ENCODE measurements around the gene OR1K1.
"Not testable (repeated sequence)": the region's sequence is repeated elsewhere in the genome, so short reads cannot be mapped to it uniquely, and the experiment has no call there.

The OR1K1 gene

DNA sequence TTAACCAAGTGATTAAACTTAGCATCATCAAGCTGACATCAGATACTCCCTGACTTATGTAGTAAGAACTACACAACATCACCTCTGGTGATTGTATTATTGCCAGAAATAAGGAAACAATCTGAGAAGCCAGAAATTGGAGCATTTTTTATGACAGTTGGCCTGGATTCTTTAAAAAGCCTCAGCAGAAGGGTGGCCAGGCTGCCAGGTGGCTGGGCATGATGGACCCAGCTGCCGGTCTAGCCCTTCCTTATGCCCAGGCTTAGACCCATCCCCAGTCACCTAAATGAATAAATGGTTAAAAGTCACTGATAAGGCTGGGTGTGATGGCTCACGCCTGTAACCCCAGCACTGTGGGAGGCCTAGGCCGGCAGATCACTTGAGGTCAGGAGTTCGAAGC, 12.8 kb downstream of the OR1K1 start:
- DNase-seq (ENCODE audit: low read depth) = no peak

DNA sequence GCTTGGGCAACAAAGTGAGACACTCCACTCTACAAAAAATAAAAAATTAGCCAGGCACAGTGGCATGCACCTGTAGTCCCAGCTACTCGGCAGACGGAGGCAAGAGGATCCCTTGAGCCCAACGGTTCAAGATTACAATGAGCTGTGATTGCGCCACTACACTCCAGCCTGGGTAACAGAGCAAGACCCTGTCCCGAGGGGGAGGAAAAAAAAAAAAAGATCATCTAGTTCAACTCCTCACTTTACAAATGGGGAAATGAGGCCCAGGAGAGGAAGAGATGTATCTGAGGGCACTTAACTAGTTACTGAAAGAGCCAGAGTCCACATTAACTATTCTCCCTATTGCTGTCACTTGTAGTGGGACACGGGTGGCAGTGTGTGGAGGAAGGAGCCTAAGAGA, 14.6 kb downstream of the OR1K1 start:
- DNase-seq (ENCODE audit: low read depth) = no peak

DNA sequence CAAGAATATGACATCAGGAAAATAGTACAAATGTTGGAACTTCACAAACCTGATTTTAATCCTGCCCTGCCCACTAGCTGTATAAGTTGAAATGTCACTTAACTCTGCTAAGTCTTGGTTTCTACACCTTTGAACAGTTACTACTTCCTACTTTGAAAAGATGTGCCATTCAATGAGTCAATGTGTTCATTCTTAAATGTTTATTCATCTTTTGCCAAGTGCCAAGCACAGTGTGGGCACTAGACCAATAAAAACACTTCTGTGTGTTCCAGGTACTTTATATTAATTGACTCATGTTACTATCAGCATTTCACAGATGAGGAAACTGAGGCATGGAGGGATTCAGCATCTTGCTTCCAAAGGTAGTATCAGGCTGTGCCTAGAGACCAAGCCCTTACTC, 15.6 kb downstream of the OR1K1 start:
- no peak for DNase-seq (ENCODE audit: low read depth)

DNA sequence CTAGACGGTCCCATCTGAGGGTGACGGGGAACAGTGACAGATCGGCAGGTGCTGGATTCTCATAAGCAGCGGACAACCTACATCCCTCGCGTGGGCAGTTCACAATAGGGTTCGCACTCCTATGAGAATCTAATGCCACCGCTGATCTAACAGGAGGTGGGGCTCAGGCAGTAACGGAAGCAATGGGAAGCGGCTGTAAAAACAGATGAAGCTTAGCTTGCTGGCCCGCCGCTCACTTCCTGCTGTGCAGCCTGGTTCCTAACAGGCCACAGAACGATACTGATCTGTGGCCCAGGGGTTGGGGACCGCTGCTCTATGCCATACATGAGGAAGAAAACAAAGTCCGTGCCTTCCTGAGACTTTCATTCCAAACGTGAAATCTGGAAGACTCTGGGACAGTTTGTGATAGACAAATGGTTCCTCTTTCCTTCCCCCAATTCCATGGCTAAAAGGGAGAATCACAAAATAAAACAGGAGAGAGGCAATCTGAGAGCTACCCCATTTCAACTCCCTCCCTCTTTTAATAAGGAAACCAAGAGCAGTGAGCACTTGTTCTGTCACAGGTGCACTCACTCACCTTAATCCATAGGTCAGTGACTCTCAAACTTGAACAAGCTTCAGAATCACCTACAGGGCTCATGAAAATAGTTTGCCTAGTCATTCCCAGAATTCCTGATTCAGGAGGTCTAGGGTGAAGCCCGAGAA, 16.4 kb downstream of the OR1K1 start:
- peak; percentile 20 for DNase-seq (ENCODE audit: low read depth)

DNA sequence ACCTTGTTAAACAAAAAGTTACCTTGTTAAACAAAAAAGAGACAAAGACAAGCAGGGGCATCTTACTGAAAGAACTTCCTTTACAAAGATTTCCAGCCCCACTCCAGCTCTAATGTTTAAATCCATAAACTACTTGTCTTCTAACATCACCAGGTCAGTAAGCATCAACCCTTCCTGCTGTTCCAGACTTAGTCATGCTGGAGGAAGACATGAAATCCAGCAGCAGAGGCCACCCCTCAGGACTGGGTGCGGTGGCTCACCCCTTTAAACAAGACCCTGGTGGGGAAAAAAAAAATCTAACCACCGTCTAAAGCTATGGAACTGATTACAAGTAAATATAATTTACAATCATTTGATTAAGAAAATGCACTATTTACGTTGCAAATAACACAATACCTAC, 19.4 kb downstream of the OR1K1 start:
- no peak for DNase-seq (ENCODE audit: low read depth)

DNA sequence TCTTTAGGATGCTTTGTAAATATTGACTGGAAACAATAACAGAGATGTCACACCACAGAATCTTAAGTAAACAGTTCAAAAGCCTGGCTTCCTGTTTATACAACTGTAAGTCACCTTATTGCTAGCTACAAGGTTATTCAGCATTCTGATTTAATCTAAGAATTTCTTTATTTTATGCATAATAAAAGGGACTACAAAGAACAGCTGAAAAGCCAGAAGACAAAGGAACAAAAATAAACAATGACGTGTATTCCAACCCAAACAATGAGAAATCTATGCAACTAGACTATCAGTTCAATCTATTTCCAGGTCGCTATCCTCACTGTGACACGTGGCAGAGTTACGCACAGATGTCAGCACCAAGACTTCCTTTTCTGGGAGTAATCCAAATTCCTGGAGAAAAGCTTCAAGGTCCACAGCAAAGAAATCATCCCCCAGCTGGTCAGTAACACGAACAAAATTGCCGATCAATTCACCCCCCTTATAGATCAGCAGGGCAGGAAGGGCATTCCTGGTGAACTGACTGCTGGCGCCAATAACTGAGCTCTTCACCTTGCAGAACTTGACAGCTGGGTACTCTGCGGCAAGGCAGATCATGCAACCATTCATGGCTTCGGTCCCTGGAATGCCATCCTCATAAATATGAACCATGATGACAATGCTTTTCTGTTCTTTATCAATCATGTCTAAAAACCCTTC, 20.0 kb downstream of the OR1K1 start:
- DNase-seq (ENCODE audit: low read depth) = no peak

DNA sequence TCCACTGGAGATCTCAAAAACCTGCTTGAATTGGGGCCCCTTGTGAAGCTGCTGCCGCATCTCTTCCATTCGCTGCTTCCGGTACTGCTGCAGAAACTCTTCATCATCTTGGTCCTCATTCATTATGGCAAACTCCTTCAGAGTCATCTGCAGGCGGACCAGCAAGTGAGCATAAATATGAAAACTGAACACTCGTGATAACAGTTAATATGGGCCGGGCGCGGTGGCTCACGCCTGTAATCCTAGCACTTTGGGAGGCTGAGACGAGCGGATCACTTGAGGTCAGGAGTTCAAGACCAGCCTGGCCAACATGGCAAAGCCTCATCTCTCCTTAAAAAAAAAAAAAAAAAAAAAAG, 20.5 kb downstream of the OR1K1 start:
- DNase-seq (ENCODE audit: low read depth) = no peak

DNA sequence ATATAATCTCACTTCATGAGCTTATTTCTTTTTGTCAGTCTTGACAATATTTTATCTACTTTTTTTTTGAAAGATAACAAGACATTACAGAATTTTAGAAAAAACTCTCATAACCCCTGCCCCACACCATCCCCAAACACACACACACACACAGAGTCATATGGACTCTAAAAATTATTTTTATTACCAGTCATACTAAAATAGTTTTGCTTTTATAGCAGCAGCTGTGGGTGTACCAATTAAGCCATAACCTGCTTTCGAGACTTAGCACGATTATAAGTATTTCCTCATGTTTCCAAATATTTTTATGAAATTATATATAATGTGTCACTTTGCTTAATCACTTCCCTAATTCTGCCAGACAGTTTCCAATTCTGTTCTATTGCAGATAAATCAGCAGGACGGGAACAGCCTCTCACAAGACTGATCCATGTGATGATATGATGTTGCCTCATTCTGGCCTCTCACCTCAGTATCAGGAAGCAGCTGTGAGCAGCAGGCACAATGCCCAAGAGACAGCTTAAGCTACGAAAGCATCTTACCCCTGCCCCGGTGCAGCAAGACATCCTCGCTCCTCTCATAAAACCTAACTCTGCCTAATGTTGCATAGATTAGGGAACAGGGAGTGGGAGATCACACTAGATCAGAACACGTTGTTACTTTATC, 21.5 kb downstream of the OR1K1 start:
- DNase-seq (ENCODE audit: low read depth) = no peak

DNA sequence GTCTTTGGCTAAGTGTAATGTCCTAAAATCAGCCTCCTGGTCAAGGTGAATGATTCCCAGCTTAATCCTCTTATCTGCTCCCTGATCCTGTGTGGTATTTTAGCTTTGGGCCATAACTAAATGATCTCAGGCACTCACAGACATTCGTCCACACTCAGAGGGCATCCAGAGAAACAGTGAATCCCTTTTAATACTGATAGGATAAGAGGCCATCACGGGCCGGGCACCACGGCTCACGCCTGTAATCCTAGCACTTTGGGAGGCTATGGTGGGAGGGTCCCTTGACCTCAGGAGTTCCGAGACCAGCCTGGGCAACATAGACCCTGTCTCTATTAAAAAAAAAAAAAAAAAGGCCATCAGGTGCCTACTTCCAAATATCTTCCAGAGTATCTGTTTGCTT, 22.1 kb downstream of the OR1K1 start:
- no peak for DNase-seq (ENCODE audit: low read depth)

DNA sequence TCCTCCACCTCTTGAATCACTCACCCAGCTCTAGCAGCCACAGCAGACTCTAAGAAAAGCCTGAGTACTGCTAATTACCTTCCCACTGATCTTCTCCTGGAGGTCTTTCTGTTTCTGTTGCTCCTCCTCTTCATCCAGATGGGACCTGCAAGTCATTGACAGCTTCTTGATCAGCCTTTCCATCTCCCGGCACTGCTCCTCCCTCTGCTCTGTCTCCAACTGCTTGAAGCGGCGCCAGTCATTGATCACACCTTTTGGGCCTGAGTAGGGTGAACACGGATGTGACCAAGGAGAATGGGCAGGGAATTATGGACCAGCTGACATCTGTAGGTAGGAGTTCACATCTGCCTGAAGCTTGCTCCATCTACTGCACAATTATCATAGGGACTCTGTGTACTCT, 23.0 kb downstream of the OR1K1 start:
- DNase-seq (ENCODE audit: low read depth) = no peak

DNA sequence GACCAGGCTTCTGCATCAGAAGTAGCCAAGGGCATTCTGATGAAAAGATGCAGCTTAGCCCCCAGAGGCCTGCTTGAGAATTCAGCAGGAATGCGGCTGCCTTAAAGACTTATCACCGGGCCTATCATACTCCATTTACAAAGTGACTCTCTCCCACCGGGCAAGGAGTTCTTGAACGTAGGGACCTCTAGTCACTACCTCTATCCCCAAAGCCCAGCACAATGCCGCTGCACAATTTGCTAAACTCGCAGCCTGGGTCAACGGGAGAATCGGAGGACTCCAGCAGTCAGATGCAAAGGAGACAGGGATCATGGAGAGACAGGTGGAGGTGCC, 27.8 kb downstream of the OR1K1 start:
- DNase-seq (ENCODE audit: low read depth) = no peak

DNA sequence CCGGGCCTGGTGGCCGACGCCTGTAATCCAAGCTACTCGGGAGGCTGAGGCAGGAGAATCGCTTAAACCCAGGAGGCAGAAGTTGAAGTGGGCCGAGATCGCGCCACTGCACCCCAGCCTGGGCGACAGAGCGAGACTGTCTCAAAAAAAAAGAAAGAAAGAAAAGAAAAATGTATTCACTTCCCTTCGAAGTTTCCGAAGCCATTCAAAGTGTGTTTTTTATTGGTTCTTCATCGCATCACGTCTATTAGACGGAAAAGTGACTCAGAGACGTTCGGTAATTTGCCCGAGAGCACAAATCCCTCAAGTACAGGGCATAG, 29.0 kb downstream of the OR1K1 start:
- DNase-seq (ENCODE audit: low read depth) = not testable (repeated sequence)

DNA sequence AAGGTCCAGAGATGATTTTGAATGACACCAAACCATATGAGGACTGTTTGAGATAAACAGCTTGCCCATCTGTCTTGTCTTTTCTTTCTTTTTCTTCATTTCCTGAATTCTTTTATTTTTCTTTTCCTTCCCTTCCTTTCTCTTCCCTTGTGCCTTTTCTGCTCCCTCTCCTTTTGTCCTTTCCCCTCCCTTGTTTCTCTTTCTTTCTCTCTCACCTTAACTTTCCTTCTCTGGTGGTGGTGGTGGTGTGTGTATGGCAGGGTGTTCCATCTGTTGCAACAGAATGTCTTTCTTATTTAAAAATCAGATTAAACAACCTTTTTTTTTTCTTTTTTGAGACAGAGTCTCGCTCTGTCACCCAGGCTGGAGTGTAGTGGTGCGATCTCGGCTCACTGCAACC, 32.3 kb downstream of the OR1K1 start:
- DNase-seq (ENCODE audit: low read depth) = no peak

DNA sequence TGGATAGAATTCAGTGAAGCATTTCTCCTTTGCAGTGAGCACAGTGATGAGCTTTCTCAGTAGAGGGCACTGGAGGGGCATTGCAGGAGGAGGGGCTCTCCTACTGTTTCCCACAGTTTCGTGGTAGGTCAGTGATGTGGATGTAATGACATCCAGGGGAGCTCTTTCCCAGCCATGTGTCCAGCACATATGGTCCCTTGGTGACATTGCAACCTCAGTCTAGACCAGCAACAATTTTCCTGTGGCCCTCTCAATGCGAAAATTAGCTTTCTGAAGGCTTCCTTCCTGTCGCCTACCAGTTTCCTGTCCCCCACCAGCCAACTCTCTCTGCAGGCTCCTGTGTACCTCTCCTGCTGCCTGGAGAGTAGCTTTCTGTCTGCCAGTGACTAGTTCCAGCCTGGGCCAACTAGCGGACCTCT, 35.4 kb downstream of the OR1K1 start:
- DNase-seq (ENCODE audit: low read depth) = no peak

DNA sequence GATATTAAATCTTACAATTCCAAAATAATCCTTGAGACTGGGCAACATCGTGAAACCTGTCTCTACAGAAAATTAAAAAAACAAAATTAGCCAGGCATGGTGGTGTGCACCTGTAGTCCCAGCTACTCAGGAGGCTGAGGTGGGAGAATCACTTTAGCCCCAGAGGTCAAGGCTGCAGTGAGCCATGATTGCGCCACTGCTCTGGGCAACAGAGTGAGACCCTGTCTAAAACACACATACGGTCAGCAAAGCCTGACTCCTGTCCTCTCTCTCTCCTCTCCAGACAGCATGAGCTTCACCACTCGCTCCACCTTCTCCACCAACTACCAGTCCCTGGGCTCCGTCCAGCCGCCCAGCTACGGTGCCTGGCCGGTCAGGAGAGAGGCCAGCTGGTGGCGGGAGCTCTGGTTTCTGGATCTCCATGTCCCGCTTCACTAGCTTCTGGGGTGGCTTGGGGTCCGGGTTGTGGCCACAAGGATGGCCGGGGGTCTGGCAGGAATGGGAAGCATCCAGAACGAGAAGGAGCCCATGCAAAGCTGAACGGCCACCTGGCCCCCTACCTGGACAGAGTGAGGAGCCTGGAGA, 37.4 kb downstream of the OR1K1 start:
- no peak for DNase-seq (ENCODE audit: low read depth)

DNA sequence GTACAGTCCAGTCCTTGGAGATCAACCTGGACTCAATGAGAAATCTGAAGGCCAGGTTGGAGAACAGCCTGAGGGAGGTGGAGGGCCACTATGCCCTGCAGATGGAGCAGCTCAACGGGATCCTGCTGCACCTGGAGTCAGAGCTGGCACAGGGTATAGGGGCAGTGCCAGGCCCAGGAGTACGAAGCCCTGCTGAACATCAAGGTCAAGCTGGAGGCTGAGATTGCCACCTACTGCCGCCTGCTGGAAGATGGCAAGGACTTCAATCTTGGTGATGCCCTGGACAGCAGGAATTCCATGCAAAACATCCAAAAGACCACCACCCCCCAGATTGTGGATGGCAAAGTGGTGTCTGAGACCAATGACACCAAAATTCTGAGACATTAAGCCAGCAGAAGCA, 38.5 kb downstream of the OR1K1 start:
- DNase-seq (ENCODE audit: low read depth) = not testable (repeated sequence)

DNA sequence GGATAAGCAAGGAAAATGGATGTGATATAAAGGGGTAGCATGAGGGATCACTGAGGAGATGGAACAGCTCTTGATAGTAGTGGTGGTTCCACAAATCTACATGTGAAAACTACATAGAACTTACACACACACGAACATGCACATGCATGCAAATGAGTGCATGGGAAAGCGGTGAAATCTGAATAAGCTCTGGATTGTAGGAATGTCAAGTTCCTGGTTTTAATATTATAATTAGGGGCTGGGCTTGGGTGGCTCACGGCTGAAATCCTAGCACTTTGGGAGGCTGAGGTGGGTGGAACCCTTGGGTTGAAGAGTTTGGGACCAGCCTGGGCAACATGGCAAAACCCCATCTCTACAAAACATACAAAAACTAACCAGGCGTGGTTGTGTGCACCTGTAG, 41.6 kb downstream of the OR1K1 start:
- DNase-seq (ENCODE audit: low read depth) = no peak

DNA sequence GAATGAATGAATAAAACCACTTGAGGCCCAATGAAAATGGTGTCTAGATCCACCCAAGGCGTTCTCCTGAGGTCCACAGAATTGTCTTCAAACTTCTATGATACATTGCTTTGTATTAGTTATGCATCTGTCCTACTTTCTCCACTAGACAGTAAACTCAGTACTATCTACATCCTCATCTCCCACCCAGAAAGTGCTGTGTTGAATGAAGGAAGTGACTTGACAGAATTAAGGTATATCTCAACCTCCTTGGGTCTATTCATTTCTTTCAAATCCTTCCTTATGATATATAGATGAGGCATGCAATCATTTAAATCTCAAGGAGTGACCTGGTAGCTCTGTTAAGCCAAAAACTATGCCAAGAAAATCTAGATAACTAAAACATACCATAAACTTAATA, 44.2 kb downstream of the OR1K1 start:
- no peak for DNase-seq (ENCODE audit: low read depth)

DNA sequence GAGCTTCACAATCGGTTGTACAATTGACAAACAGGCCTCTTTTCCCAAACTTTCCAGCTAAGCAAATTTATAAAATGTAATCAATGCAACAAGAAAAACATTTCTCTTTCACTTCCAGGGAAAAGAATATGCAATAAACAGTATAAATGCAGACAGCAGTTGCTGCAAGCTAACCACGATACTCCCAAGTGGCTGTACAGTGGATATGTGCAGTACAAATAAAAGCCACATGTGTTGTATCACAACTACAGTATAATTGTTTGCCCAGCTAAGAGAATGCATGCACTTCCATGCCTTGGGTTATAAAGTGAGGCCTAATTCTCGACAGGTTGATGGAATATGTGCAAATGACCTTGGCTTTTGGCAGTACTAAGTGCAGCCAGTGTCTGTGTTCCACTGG, 45.2 kb downstream of the OR1K1 start:
- DNase-seq (ENCODE audit: low read depth) = no peak

DNA sequence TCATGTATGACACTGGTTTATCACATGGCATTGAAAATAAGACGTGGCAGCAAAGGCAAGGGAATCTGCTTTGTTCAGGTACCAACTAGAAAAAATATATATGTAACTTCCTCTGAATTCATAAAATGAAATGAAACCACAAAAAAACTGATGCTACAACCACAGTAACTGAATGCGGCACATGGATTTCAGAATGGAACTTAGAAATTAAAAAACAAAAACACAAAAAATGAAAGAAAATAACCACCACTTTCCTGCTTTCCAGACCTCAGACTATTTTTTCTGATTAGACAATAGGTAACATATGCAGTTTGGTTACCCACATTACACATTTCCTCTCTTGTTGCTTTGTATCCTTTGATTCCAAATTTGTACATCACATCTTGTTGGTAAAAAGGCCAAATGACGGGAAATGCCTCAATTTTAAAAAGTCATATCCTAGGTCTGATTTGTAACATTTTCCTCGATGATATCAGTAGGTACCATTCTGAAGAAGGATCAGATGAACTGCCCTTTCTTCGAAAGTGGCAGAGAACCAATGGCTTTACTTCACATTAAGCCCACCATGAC, 46.5 kb downstream of the OR1K1 start:
- no peak for DNase-seq (ENCODE audit: low read depth)

DNA sequence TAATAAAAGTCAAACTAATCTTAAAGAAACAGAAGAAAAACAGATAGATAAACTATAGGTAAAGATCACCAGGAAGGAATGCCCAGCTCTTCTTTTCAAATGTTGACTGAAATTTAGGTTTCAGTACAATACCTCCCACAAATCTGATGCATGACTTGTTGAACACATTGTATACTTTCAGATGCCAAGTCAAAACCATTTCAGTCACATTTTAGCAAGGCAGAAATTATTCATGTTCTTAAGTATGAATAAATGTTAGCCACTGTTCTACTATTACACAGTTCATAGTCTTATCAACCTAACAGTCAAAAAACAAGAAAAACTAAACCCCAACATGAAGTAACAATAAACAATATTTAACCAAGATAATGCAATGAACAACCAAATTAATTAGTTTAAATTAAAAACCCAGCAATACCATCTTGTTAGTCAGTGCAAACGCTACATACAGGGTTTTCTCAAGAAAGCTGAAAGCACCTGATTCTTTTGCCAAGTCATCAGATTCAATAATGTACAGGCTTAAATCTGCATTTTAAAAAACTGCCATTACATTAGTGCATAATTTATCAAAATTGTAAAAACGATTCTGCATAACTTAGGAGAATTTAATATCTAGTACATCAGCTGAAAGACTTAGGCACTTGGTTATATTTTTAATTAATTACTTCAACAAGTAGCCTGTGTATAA, 48.5 kb downstream of the OR1K1 start:
- no peak for DNase-seq (ENCODE audit: low read depth)

Data from stimulated activated CD4-positive, alpha-beta T cell treated with anti-CD3 and anti-CD28 coated beads, Interleukin-2, amount 100 ng/mL, for 4 hours (primary cell).